ENCODE data around the gene PPP3CB.

GRCh38 chr10:73519336-73519735 is 23.5 kb upstream of the PPP3CB start:
- TF ChIP-seq HDGF (IDR thresholded peaks at IDR 0.05; ENCODE audit: borderline replicate concordance) = no peak
- no peak for TF ChIP-seq FOXA1 (IDR thresholded peaks at IDR 0.05)
- no peak for TF ChIP-seq L3MBTL2 (conservative IDR thresholded peaks at IDR 0.05)
- no peak for TF ChIP-seq ELF4 (IDR thresholded peaks at IDR 0.05)
- no peak for TF ChIP-seq TARDBP (IDR thresholded peaks at IDR 0.05)
- TF ChIP-seq SP1 (IDR thresholded peaks at IDR 0.05) = no peak
- TF ChIP-seq ZNF384 (IDR thresholded peaks at IDR 0.05) = no peak
- no peak for TF ChIP-seq SUZ12 (IDR thresholded peaks at IDR 0.05)
- TF ChIP-seq FOXK2 (IDR thresholded peaks at IDR 0.05) = no peak
- TF ChIP-seq BHLHE40 (IDR thresholded peaks at IDR 0.05; ENCODE audit: borderline replicate concordance) = no peak
- no peak for TF ChIP-seq FOXM1 (IDR thresholded peaks at IDR 0.05; ENCODE audit: borderline replicate concordance)

All from HEK293T (cell line).